ENCODE measurements around the gene CAPG. TPM values are rescaled to one million over a fixed set of nuclear protein-coding genes. Genes with fewer than 3 reads are reported as not detected.
"Not testable (repeated sequence)": the region's sequence is repeated elsewhere in the genome, so short reads cannot be mapped to it uniquely, and the experiment has no call there.

CAPG gene
- total and polyA plus RNA-seq, 2 donors, result 118 to 190 TPM

- Histone ChIP-seq H3K9me3 (ENCODE audit: control insufficient read depth in 2 of 2, insufficient read depth in 1 of 2, low read length in 1 of 2) (no peaks in the 10 kb centered on the region), H3K4me1 (ENCODE audit: control insufficient read depth in 2 of 2, insufficient read depth in 2 of 2, low read length in 2 of 2) (no peaks in the 10 kb centered on the region), H3K4me3 (ENCODE audit: low read length in 2 of 2) (no peak overlapping the region), H3K27me3 (ENCODE audit: control insufficient read depth in 2 of 2, insufficient read depth in 1 of 2, low read length in 1 of 2) (no peaks in the 10 kb centered on the region), H3K27ac (ENCODE audit: low read depth in 1 of 2, low read length in 1 of 2) (no peak overlapping the region), H3K36me3 (ENCODE audit: control insufficient read depth in 2 of 2, insufficient read depth in 2 of 2, low read length in 1 of 2) (peaks cover 2 to 10% of the 10 kb centered on the region in 2 donors)
- no peak for DNase-seq (ENCODE audit: low read depth in 6 of 9, low spot score in 9 of 9)
These were observed 41.2 kb downstream of the CAPG start for GRCh38 chr2:85368921-85369320.

GRCh38 chr2:85367180-85367579 is 43.0 kb downstream of the CAPG start:
- Histone ChIP-seq H3K4me1 (ENCODE audit: control insufficient read depth in 2 of 2, insufficient read depth in 2 of 2, low read length in 2 of 2) (no peaks in the 10 kb centered on the region), H3K27me3 (ENCODE audit: control insufficient read depth in 2 of 2, insufficient read depth in 1 of 2, low read length in 1 of 2) (no peaks in the 10 kb centered on the region), H3K36me3 (ENCODE audit: control insufficient read depth in 2 of 2, insufficient read depth in 2 of 2, low read length in 1 of 2) (peaks cover 10 to 21% of the 10 kb centered on the region in 2 donors), H3K4me3 (ENCODE audit: low read length in 2 of 2) (no peak overlapping the region), H3K9me3 (ENCODE audit: control insufficient read depth in 2 of 2, insufficient read depth in 1 of 2, low read length in 1 of 2) (no peaks in the 10 kb centered on the region), H3K27ac (ENCODE audit: low read depth in 1 of 2, low read length in 1 of 2) (no peak overlapping the region)
- 97% methylated on average over 5 of the region's 5 CpGs for WGBS
- DNase-seq (ENCODE audit: low read depth in 6 of 9, low spot score in 9 of 9), result no peak

GRCh38 chr2:85362653-85363387 is 47.3 kb downstream of the CAPG start:
- H3K4me1 ChIP-seq (ENCODE audit: control insufficient read depth in 2 of 2, insufficient read depth in 2 of 2, low read length in 2 of 2); DNase-seq (ENCODE audit: low read depth in 6 of 9, low spot score in 9 of 9); H3K4me3 ChIP-seq (ENCODE audit: low read length in 2 of 2); H3K27ac ChIP-seq (ENCODE audit: low read depth in 1 of 2, low read length in 1 of 2); H3K9me3 ChIP-seq (ENCODE audit: control insufficient read depth in 2 of 2, insufficient read depth in 1 of 2, low read length in 1 of 2); H3K27me3 ChIP-seq (ENCODE audit: control insufficient read depth in 2 of 2, insufficient read depth in 1 of 2, low read length in 1 of 2): not testable (repeated sequence)
- 79% methylated on average over 5 of the region's 5 CpGs for WGBS
- H3K36me3 ChIP-seq (ENCODE audit: control insufficient read depth in 2 of 2, insufficient read depth in 2 of 2, low read length in 1 of 2), result peaks cover 18 to 20% of the 10 kb centered on the region in 2 donors

- H3K9me3 ChIP-seq (ENCODE audit: control insufficient read depth in 2 of 2, insufficient read depth in 1 of 2, low read length in 1 of 2), result no peaks in the 10 kb centered on the region
- no peak overlapping the region for H3K27ac ChIP-seq (ENCODE audit: low read depth in 1 of 2, low read length in 1 of 2)
- H3K36me3 ChIP-seq (ENCODE audit: control insufficient read depth in 2 of 2, insufficient read depth in 2 of 2, low read length in 1 of 2), result peaks cover 9 to 18% of the 10 kb centered on the region in 2 donors
- no peaks in the 10 kb centered on the region for H3K27me3 ChIP-seq (ENCODE audit: control insufficient read depth in 2 of 2, insufficient read depth in 1 of 2, low read length in 1 of 2)
- WGBS, result 97% methylated on average over 3 of the region's 3 CpGs
- no peak for DNase-seq (ENCODE audit: low read depth in 6 of 9, low spot score in 9 of 9)
- H3K4me1 ChIP-seq (ENCODE audit: control insufficient read depth in 2 of 2, insufficient read depth in 2 of 2, low read length in 2 of 2), result peaks cover 8 to 21% of the 10 kb centered on the region in 2 donors
- no peak overlapping the region for H3K4me3 ChIP-seq (ENCODE audit: low read length in 2 of 2)
These were observed 52.4 kb downstream of the CAPG start for GRCh38 chr2:85357736-85358135.

- Histone ChIP-seq H3K4me3 (ENCODE audit: low read length in 2 of 2) (no peak overlapping the region), H3K4me1 (ENCODE audit: control insufficient read depth in 2 of 2, insufficient read depth in 2 of 2, low read length in 2 of 2) (peaks cover 8 to 21% of the 10 kb centered on the region in 2 donors), H3K36me3 (ENCODE audit: control insufficient read depth in 2 of 2, insufficient read depth in 2 of 2, low read length in 1 of 2) (peaks cover 10 to 18% of the 10 kb centered on the region in 2 donors), H3K9me3 (ENCODE audit: control insufficient read depth in 2 of 2, insufficient read depth in 1 of 2, low read length in 1 of 2) (no peaks in the 10 kb centered on the region), H3K27me3 (ENCODE audit: control insufficient read depth in 2 of 2, insufficient read depth in 1 of 2, low read length in 1 of 2) (no peaks in the 10 kb centered on the region), H3K27ac (ENCODE audit: low read depth in 1 of 2, low read length in 1 of 2) (no peak overlapping the region)
- 97% methylated on average over 2 of the region's 2 CpGs for WGBS
- no peak for DNase-seq (ENCODE audit: low read depth in 6 of 9, low spot score in 9 of 9)
These were observed 54.0 kb downstream of the CAPG start for GRCh38 chr2:85356186-85356585.

- Histone ChIP-seq H3K27ac (ENCODE audit: low read depth in 1 of 2, low read length in 1 of 2) (no peak overlapping the region), H3K4me1 (ENCODE audit: control insufficient read depth in 2 of 2, insufficient read depth in 2 of 2, low read length in 2 of 2) (peaks cover 8 to 21% of the 10 kb centered on the region in 2 donors)
These were observed 54.6 kb downstream of the CAPG start for GRCh38 chr2:85355521-85355920.

GRCh38 chr2:85355073-85355410 is 55.1 kb downstream of the CAPG start:
- peak overlapping the region; percentile 72 to 81 for H3K27ac ChIP-seq (ENCODE audit: low read depth in 1 of 2, low read length in 1 of 2)
- no peaks in the 10 kb centered on the region for H3K9me3 ChIP-seq (ENCODE audit: control insufficient read depth in 2 of 2, insufficient read depth in 1 of 2, low read length in 1 of 2)
- H3K4me1 ChIP-seq (ENCODE audit: control insufficient read depth in 2 of 2, insufficient read depth in 2 of 2, low read length in 2 of 2), result peaks cover 8 to 21% of the 10 kb centered on the region in 2 donors
- no peaks in the 10 kb centered on the region for H3K27me3 ChIP-seq (ENCODE audit: control insufficient read depth in 2 of 2, insufficient read depth in 1 of 2, low read length in 1 of 2)
- peaks cover 21 to 27% of the 10 kb centered on the region in 2 donors for H3K36me3 ChIP-seq (ENCODE audit: control insufficient read depth in 2 of 2, insufficient read depth in 2 of 2, low read length in 1 of 2)
- 27% methylated on average over 10 of the region's 10 CpGs for WGBS
- no peak for DNase-seq (ENCODE audit: low read depth in 6 of 9, low spot score in 9 of 9)
- peak overlapping the region; percentile 67 to 71 for H3K4me3 ChIP-seq (ENCODE audit: low read length in 2 of 2)

More at GRCh38 chr2:85355521-85355920, 54.6 kb downstream of the CAPG start:
- H3K9me3 ChIP-seq (ENCODE audit: control insufficient read depth in 2 of 2, insufficient read depth in 1 of 2, low read length in 1 of 2), result no peaks in the 10 kb centered on the region
- 96% methylated on average over 3 of the region's 3 CpGs for WGBS
- no peaks in the 10 kb centered on the region for H3K27me3 ChIP-seq (ENCODE audit: control insufficient read depth in 2 of 2, insufficient read depth in 1 of 2, low read length in 1 of 2)
- no peak for DNase-seq (ENCODE audit: low read depth in 6 of 9, low spot score in 9 of 9)
- H3K36me3 ChIP-seq (ENCODE audit: control insufficient read depth in 2 of 2, insufficient read depth in 2 of 2, low read length in 1 of 2), result peaks cover 16 to 22% of the 10 kb centered on the region in 2 donors
- H3K4me3 ChIP-seq (ENCODE audit: low read length in 2 of 2), result peak overlapping the region in 1 of 2 donors; percentile 71

GRCh38 chr2:85354286-85355072 is 55.7 kb downstream of the CAPG start, which contains the start of the genes ELMOD3 and RETSAT:
Gene ELMOD3 (plus strand): TSS chr2:85354769. CDS start chr2:85357199, 2,430 bp downstream.
Gene RETSAT (minus strand): TSS chr2:85354528. CDS start chr2:85354507, 21 bp downstream.
- DNase-seq (ENCODE audit: low read depth in 6 of 9, low spot score in 9 of 9), result peak; percentile 97 to 100 (median 99)
- WGBS, result under 1% methylated on average over 42 of the region's 42 CpGs
- no peaks in the 10 kb centered on the region for H3K9me3 ChIP-seq (ENCODE audit: control insufficient read depth in 2 of 2, insufficient read depth in 1 of 2, low read length in 1 of 2)
- H3K27me3 ChIP-seq (ENCODE audit: control insufficient read depth in 2 of 2, insufficient read depth in 1 of 2, low read length in 1 of 2), result no peaks in the 10 kb centered on the region
- peak within 1 kb of the TSS; percentile 67 to 71 for H3K4me3 ChIP-seq (ENCODE audit: low read length in 2 of 2)
- H3K4me1 ChIP-seq (ENCODE audit: control insufficient read depth in 2 of 2, insufficient read depth in 2 of 2, low read length in 2 of 2), result peaks cover 8 to 21% of the 10 kb centered on the region in 2 donors
- H3K36me3 ChIP-seq (ENCODE audit: control insufficient read depth in 2 of 2, insufficient read depth in 2 of 2, low read length in 1 of 2), result peaks cover 27 to 29% of the 10 kb centered on the region in 2 donors
- peak within 1 kb of the TSS; percentile 81 to 89 for H3K27ac ChIP-seq (ENCODE audit: low read depth in 1 of 2, low read length in 1 of 2)

- WGBS, result 65% methylated on average over 16 of the region's 16 CpGs
- Histone ChIP-seq H3K4me1 (ENCODE audit: control insufficient read depth in 2 of 2, insufficient read depth in 2 of 2, low read length in 2 of 2) (peaks cover 8 to 21% of the 10 kb centered on the region in 2 donors), H3K27ac (ENCODE audit: low read depth in 1 of 2, low read length in 1 of 2) (peak overlapping the region; percentile 81 to 89), H3K36me3 (ENCODE audit: control insufficient read depth in 2 of 2, insufficient read depth in 2 of 2, low read length in 1 of 2) (peaks cover 33 to 35% of the 10 kb centered on the region in 2 donors), H3K9me3 (ENCODE audit: control insufficient read depth in 2 of 2, insufficient read depth in 1 of 2, low read length in 1 of 2) (no peaks in the 10 kb centered on the region), H3K4me3 (ENCODE audit: low read length in 2 of 2) (peak overlapping the region; percentile 67 to 71), H3K27me3 (ENCODE audit: control insufficient read depth in 2 of 2, insufficient read depth in 1 of 2, low read length in 1 of 2) (no peaks in the 10 kb centered on the region)
- DNase-seq (ENCODE audit: low read depth in 6 of 9, low spot score in 9 of 9), result peak in 3 of 9 donors; percentile 1 to 5 (median 4)
These were observed 56.3 kb downstream of the CAPG start for GRCh38 chr2:85353876-85354285.

Data from thymus (tissue), 11 donors.